IPS-20b (cell line): ENCODE measurements around the gene SSPN.

Experiments used
- H3K27ac ChIP-seq: one replicate; pipeline ENCODE4 v1.5.1; 2013; ENCODE audit warnings: low read length
- H3K27me3 ChIP-seq: 2 replicates; pipeline ENCODE4 v1.6.1; 2013; ENCODE audit warnings: mild to moderate bottlenecking, low read length, inconsistent platforms; ENCODE audit not compliant: insufficient read depth
- H3K36me3 ChIP-seq: 2 replicates; pipeline ENCODE4 v1.6.1; 2013; ENCODE audit warnings: low read depth, mild to moderate bottlenecking, inconsistent platforms, low read length, moderate library complexity; ENCODE audit not compliant: insufficient read depth
- H3K4me1 ChIP-seq: 2 replicates; pipeline ENCODE4 v1.6.1; 2013; ENCODE audit warnings: mild to moderate bottlenecking, control low read depth, inconsistent platforms, low read length, moderate library complexity; ENCODE audit not compliant: insufficient read depth
- H3K4me3 ChIP-seq: 2 replicates; pipeline ENCODE4 v1.5.1; 2013; ENCODE audit warnings: mild to moderate bottlenecking, low read length, inconsistent platforms
- H3K9ac ChIP-seq: 2 replicates; pipeline ENCODE4 v1.6.1; 2013; ENCODE audit warnings: low read depth, mild to moderate bottlenecking, inconsistent platforms, low read length, moderate library complexity
- H3K9me3 ChIP-seq: 2 replicates; pipeline ENCODE4 v1.6.1; 2013; ENCODE audit warnings: mild to moderate bottlenecking, low read depth, low read length, inconsistent platforms; ENCODE audit not compliant: insufficient read depth

SSPN gene

GRCh38 chr12:26281320-26281719 is 85.9 kb downstream of the SSPN start:
- no peak overlapping the region for H3K27ac ChIP-seq
- no peaks in the 10 kb centered on the region for H3K9me3 ChIP-seq
- H3K4me3 ChIP-seq, result no peak overlapping the region
- no peaks in the 10 kb centered on the region for H3K4me1 ChIP-seq
- no peaks in the 10 kb centered on the region for H3K27me3 ChIP-seq
- no peak overlapping the region for H3K9ac ChIP-seq
- H3K36me3 ChIP-seq, result no peaks in the 10 kb centered on the region

GRCh38 chr12:26282339-26282940 is 87.1 kb downstream of the SSPN start:
- no peak overlapping the region for H3K27ac ChIP-seq
- H3K4me3 ChIP-seq, result no peak overlapping the region
- H3K9me3 ChIP-seq, result no peaks in the 10 kb centered on the region
- no peaks in the 10 kb centered on the region for H3K27me3 ChIP-seq
- H3K36me3 ChIP-seq, result no peaks in the 10 kb centered on the region
- H3K9ac ChIP-seq, result no peak overlapping the region
- H3K4me1 ChIP-seq, result no peaks in the 10 kb centered on the region

GRCh38 chr12:26283046-26283445 is 87.7 kb downstream of the SSPN start:
- no peaks in the 10 kb centered on the region for H3K27me3 ChIP-seq
- H3K36me3 ChIP-seq, result no peaks in the 10 kb centered on the region
- H3K4me3 ChIP-seq, result no peak overlapping the region
- no peaks in the 10 kb centered on the region for H3K4me1 ChIP-seq
- no peak overlapping the region for H3K9ac ChIP-seq
- no peaks in the 10 kb centered on the region for H3K9me3 ChIP-seq
- H3K27ac ChIP-seq, result no peak overlapping the region

GRCh38 chr12:26283617-26284016 is 88.2 kb downstream of the SSPN start:
- H3K4me1 ChIP-seq, result no peaks in the 10 kb centered on the region
- H3K36me3 ChIP-seq, result no peaks in the 10 kb centered on the region
- H3K27ac ChIP-seq, result no peak overlapping the region
- no peak overlapping the region for H3K4me3 ChIP-seq
- no peak overlapping the region for H3K9ac ChIP-seq
- H3K27me3 ChIP-seq, result no peaks in the 10 kb centered on the region
- H3K9me3 ChIP-seq, result no peaks in the 10 kb centered on the region

GRCh38 chr12:26285401-26285800 is 90.0 kb downstream of the SSPN start:
- Histone ChIP-seq H3K9ac (no peak overlapping the region), H3K27me3 (no peaks in the 10 kb centered on the region), H3K4me3 (no peak overlapping the region), H3K36me3 (no peaks in the 10 kb centered on the region), H3K27ac (no peak overlapping the region), H3K4me1 (no peaks in the 10 kb centered on the region), H3K9me3 (no peaks in the 10 kb centered on the region)

GRCh38 chr12:26286186-26286585 is 90.8 kb downstream of the SSPN start:
- H3K4me1 ChIP-seq, result no peaks in the 10 kb centered on the region
- H3K9me3 ChIP-seq, result no peaks in the 10 kb centered on the region
- no peak overlapping the region for H3K4me3 ChIP-seq
- H3K36me3 ChIP-seq, result no peaks in the 10 kb centered on the region
- no peak overlapping the region for H3K27ac ChIP-seq
- no peaks in the 10 kb centered on the region for H3K27me3 ChIP-seq
- no peak overlapping the region for H3K9ac ChIP-seq

- no peaks in the 10 kb centered on the region for H3K27me3 ChIP-seq
- H3K9me3 ChIP-seq, result no peaks in the 10 kb centered on the region
- no peaks in the 10 kb centered on the region for H3K4me1 ChIP-seq
- H3K27ac ChIP-seq, result no peak overlapping the region
- H3K4me3 ChIP-seq, result no peak overlapping the region
- H3K9ac ChIP-seq, result no peak overlapping the region
- H3K36me3 ChIP-seq, result no peaks in the 10 kb centered on the region
Measured at GRCh38 chr12:26287671-26288381, 92.5 kb downstream of the SSPN start.

- Histone ChIP-seq H3K27me3 (no peaks in the 10 kb centered on the region), H3K36me3 (no peaks in the 10 kb centered on the region), H3K4me1 (no peaks in the 10 kb centered on the region), H3K27ac (no peak overlapping the region), H3K4me3 (no peak overlapping the region), H3K9ac (no peak overlapping the region), H3K9me3 (no peaks in the 10 kb centered on the region)
Measured at GRCh38 chr12:26290565-26290964, 95.2 kb downstream of the SSPN start.

GRCh38 chr12:26292596-26292995 is 97.2 kb downstream of the SSPN start:
- Histone ChIP-seq H3K27me3 (no peaks in the 10 kb centered on the region), H3K4me1 (no peaks in the 10 kb centered on the region), H3K4me3 (no peak overlapping the region), H3K9me3 (no peaks in the 10 kb centered on the region), H3K27ac (no peak overlapping the region), H3K9ac (no peak overlapping the region), H3K36me3 (no peaks in the 10 kb centered on the region)

- Histone ChIP-seq H3K4me3 (no peak overlapping the region), H3K27ac (no peak overlapping the region), H3K27me3 (no peaks in the 10 kb centered on the region), H3K36me3 (no peaks in the 10 kb centered on the region), H3K9me3 (no peaks in the 10 kb centered on the region), H3K4me1 (no peaks in the 10 kb centered on the region), H3K9ac (no peak overlapping the region)
Measured at GRCh38 chr12:26293612-26294011, 98.2 kb downstream of the SSPN start.

GRCh38 chr12:26295001-26295400 is 99.6 kb downstream of the SSPN start:
- Histone ChIP-seq H3K36me3 (no peaks in the 10 kb centered on the region), H3K9me3 (no peaks in the 10 kb centered on the region), H3K27ac (no peak overlapping the region), H3K9ac (no peak overlapping the region), H3K4me3 (no peak overlapping the region), H3K4me1 (no peaks in the 10 kb centered on the region), H3K27me3 (no peaks in the 10 kb centered on the region)

GRCh38 chr12:26297396-26298070 is 102.2 kb downstream of the SSPN start:
- H3K27ac ChIP-seq, result no peak overlapping the region
- H3K36me3 ChIP-seq, result no peaks in the 10 kb centered on the region
- no peaks in the 10 kb centered on the region for H3K9me3 ChIP-seq
- no peak overlapping the region for H3K9ac ChIP-seq
- no peaks in the 10 kb centered on the region for H3K27me3 ChIP-seq
- no peaks in the 10 kb centered on the region for H3K4me1 ChIP-seq
- H3K4me3 ChIP-seq, result no peak overlapping the region
